PC-9 (cell line): Measurements from ENCODE around the gene TMEFF2. TPM values are rescaled to one million over a fixed set of nuclear protein-coding genes. Genes with fewer than 3 reads are reported as not detected.

ENCODE experiments used
- BruUV-seq: library from RNA; stranded (reverse); fragments of 400-500 nt; replicated peaks from 2 replicates; lab custom pipeline; 2021; lab: Mats Ljungman, UMichigan
- CTCF ChIA-PET: fragments of 300-600 bp; sonication (Branson Sonifier 250); formaldehyde crosslinking; loops from one replicate; lab custom pipeline; 2022; ENCODE audit warnings: antibody characterized with exemption; lab: Charles Lee
- POLR2A ChIA-PET: fragments of 300-600 bp; sonication (Branson Sonifier 250); formaldehyde crosslinking; loops from one replicate; lab custom pipeline; 2022; ENCODE audit warnings: antibody characterized with exemption; ENCODE audit not compliant: unreplicated experiment; lab: Charles Lee
- DNase-seq, 2 experiments: peaks; one replicate each; pipeline versions ENCODE4 v3.0.0 to v3.0.0-alpha.2; 2015 to 2022; ENCODE audit warnings: mixed read lengths in 1 of 2
- H2AFZ ChIP-seq: fragments of 200-600 bp; sonication (generic); 2 replicates; pipeline ENCODE4 v1.8.1; 2017; ENCODE audit warnings: antibody characterized with exemption
- H3F3A ChIP-seq: fragments of 200-600 bp; sonication (generic); 2 replicates; pipeline ENCODE4 v1.8.1; 2017; ENCODE audit warnings: antibody characterized with exemption, mild to moderate bottlenecking, low read depth; ENCODE audit not compliant: insufficient read depth
- H3K27ac ChIP-seq: fragments of 200-600 bp; sonication (generic); 2 replicates; pipeline ENCODE4 v1.6.1; 2016; ENCODE audit warnings: mixed run types
- H3K27me3 ChIP-seq: fragments of 200-600 bp; sonication (generic); 2 replicates; pipeline ENCODE4 v1.6.1; 2016; ENCODE audit warnings: low read depth, mixed run types; ENCODE audit not compliant: insufficient read depth
- H3K36me3 ChIP-seq: fragments of 200-600 bp; sonication (generic); 2 replicates; pipeline ENCODE4 v1.6.1; 2016; ENCODE audit warnings: low read depth, mixed run types
- H3K4me1 ChIP-seq: fragments of 200-600 bp; sonication (generic); replicated peaks from 2 replicates; pipeline ENCODE4 v1.6.1; 2016; ENCODE audit warnings: mixed run types; ENCODE audit not compliant: insufficient read depth
- H3K4me2 ChIP-seq: fragments of 200-600 bp; sonication (generic); 2 replicates; pipeline ENCODE4 v1.6.1; 2017; ENCODE audit warnings: mixed run types
- H3K4me3 ChIP-seq: fragments of 200-600 bp; sonication (generic); 2 replicates; pipeline ENCODE4 v1.6.1; 2016; ENCODE audit warnings: mixed run types
- H3K79me2 ChIP-seq: fragments of 200-600 bp; sonication (generic); 2 replicates; pipeline ENCODE4 v1.6.1; 2017; ENCODE audit warnings: low read depth, mixed run types
- H3K9me2 ChIP-seq: fragments of 200-600 bp; sonication (generic); 2 replicates; pipeline ENCODE4 v1.8.1; 2017; ENCODE audit warnings: mild to moderate bottlenecking; ENCODE audit not compliant: insufficient read depth
- H3K9me3 ChIP-seq: fragments of 200-600 bp; sonication (generic); 2 replicates; pipeline ENCODE4 v1.8.1; 2016; ENCODE audit warnings: low read depth; ENCODE audit not compliant: insufficient read depth
- H4K20me1 ChIP-seq: fragments of 200-600 bp; sonication (generic); 2 replicates; pipeline ENCODE4 v1.8.1; 2017; ENCODE audit not compliant: insufficient read depth
- CTCF ChIP-seq: fragments of 200-600 bp; sonication (generic); conservative IDR thresholded peaks from 2 replicates; pipeline ENCODE4 v1.6.1; 2017; ENCODE audit warnings: mixed run types, antibody characterized with exemption, mild to moderate bottlenecking, moderate library complexity
- EZH2 ChIP-seq: fragments of 200-600 bp; sonication (generic); IDR thresholded peaks from 2 replicates; pipeline ENCODE4 v1.8.0; 2017; ENCODE audit warnings: antibody characterized with exemption, low read depth
- intact Hi-C: fragments of 100-400 bp; cut with micrococcal nuclease; formaldehyde crosslinking; loops from one replicate; pipeline ENCODE4 v1.10.0; 2022; ENCODE audit not compliant: unreplicated experiment
- total RNA-seq: library from RNA; stranded (reverse); gene quantifications from 2 replicates; pipeline ENCODE4 v1.2.3, GENCODE V29; 2021

TMEFF2 gene
- total RNA-seq, 1 experiment from 2014 or later, result not detected

GRCh38 chr2:192159208-192159607 lies 35.5 kb downstream of the TMEFF2 start:
- no peak overlapping the region for H3K27ac ChIP-seq
- ChIA-PET POLR2A (no interaction called here), CTCF (no interaction called here)
- intact Hi-C loops, result no loop called here
- no peaks in the 10 kb centered on the region for H3K4me1 ChIP-seq
- H3K9me3 ChIP-seq, result no peaks in the 10 kb centered on the region; the same call in 1 of the 2 replicates
- no peaks in the 10 kb centered on the region for H3K9me2 ChIP-seq
- no peaks in the 10 kb centered on the region for H3K36me3 ChIP-seq
- TF ChIP-seq EZH2, result no peak
- no peak for TF ChIP-seq CTCF
- DNase-seq, result no peak
- no peaks in the 10 kb centered on the region for H4K20me1 ChIP-seq
- no TSS peak for BruUV-seq
- no peak overlapping the region for H2AFZ ChIP-seq
- H3K27me3 ChIP-seq, result no peaks in the 10 kb centered on the region
- H3F3A ChIP-seq, result no peaks in the 10 kb centered on the region
- no peak overlapping the region for H3K4me3 ChIP-seq
- H3K4me2 ChIP-seq, result no peak overlapping the region
- no peaks in the 10 kb centered on the region for H3K79me2 ChIP-seq

- no peaks in the 10 kb centered on the region for H3K79me2 ChIP-seq
- intact Hi-C loops, result no loop called here
- H3K4me1 ChIP-seq, result no peaks in the 10 kb centered on the region
- H3K9me3 ChIP-seq, result no peaks in the 10 kb centered on the region; the same call in 1 of the 2 replicates
- TF ChIP-seq EZH2, result no peak
- no peak for TF ChIP-seq CTCF
- H3F3A ChIP-seq, result no peaks in the 10 kb centered on the region
- no peak overlapping the region for H3K4me3 ChIP-seq
- DNase-seq, result no peak
- H3K4me2 ChIP-seq, result no peak overlapping the region
- no peak overlapping the region for H3K27ac ChIP-seq
- ChIA-PET CTCF (no interaction called here), POLR2A (no interaction called here)
- H3K27me3 ChIP-seq, result no peaks in the 10 kb centered on the region
- H4K20me1 ChIP-seq, result no peaks in the 10 kb centered on the region
- no peaks in the 10 kb centered on the region for H3K9me2 ChIP-seq
- H3K36me3 ChIP-seq, result no peaks in the 10 kb centered on the region
- H2AFZ ChIP-seq, result no peak overlapping the region
- BruUV-seq, result no TSS peak
These were observed 37.0 kb downstream of the TMEFF2 start for GRCh38 chr2:192157776-192158175.

- no peaks in the 10 kb centered on the region for H3K9me2 ChIP-seq
- DNase-seq, result no peak
- H3K27ac ChIP-seq, result no peak overlapping the region
- no peaks in the 10 kb centered on the region for H3K79me2 ChIP-seq
- no peak overlapping the region for H3K4me2 ChIP-seq
- no peaks in the 10 kb centered on the region for H3K27me3 ChIP-seq
- H3F3A ChIP-seq, result no peaks in the 10 kb centered on the region
- H4K20me1 ChIP-seq, result no peaks in the 10 kb centered on the region
- H2AFZ ChIP-seq, result no peak overlapping the region
- POLR2A ChIA-PET, result no interaction called here
- no peaks in the 10 kb centered on the region for H3K36me3 ChIP-seq
- BruUV-seq, result no TSS peak
- H3K4me3 ChIP-seq, result no peak overlapping the region
- H3K9me3 ChIP-seq, result no peaks in the 10 kb centered on the region
- CTCF ChIA-PET, result no interaction called here
- no peak for TF ChIP-seq EZH2
- no peaks in the 10 kb centered on the region for H3K4me1 ChIP-seq
- intact Hi-C loops, result no loop called here
These were observed 39.1 kb downstream of the TMEFF2 start for GRCh38 chr2:192155511-192156118.

GRCh38 chr2:192153561-192153960 lies 41.2 kb downstream of the TMEFF2 start:
- Histone ChIP-seq H3K79me2 (no peaks in the 10 kb centered on the region), H3F3A (no peaks in the 10 kb centered on the region), H3K9me2 (no peaks in the 10 kb centered on the region), H3K27ac (no peak overlapping the region), H2AFZ (no peak overlapping the region), H4K20me1 (no peaks in the 10 kb centered on the region), H3K4me2 (no peak overlapping the region), H3K36me3 (no peaks in the 10 kb centered on the region), H3K9me3 (no peaks in the 10 kb centered on the region), H3K27me3 (no peaks in the 10 kb centered on the region), H3K4me3 (no peak overlapping the region), H3K4me1 (no peaks in the 10 kb centered on the region)
- BruUV-seq, result no TSS peak
- ChIA-PET POLR2A (no interaction called here), CTCF (no interaction called here)
- DNase-seq, result no peak
- TF ChIP-seq EZH2 (no peak), CTCF (no peak)
- intact Hi-C loops, result no loop called here
